Omental fat pad (tissue), 4 donors: ENCODE results near the gene TNS1. TPM values are rescaled to one million over a fixed set of nuclear protein-coding genes. Genes with fewer than 3 reads are reported as not detected.

ENCODE experiments used
- ATAC-seq: fragments of 150-250 bp; one replicate; pipeline ENCODE4 v1.9.1; 2016; ENCODE audit warnings: mild to moderate bottlenecking, moderate library complexity; ENCODE audit not compliant: low FRiP score
- DNase-seq: peaks from one replicate; pipeline ENCODE4 v3.0.0-alpha.2; 2019; ENCODE audit warnings: low spot score
- CTCF ChIP-seq, 3 donors: fragments of 450-650 bp; IDR thresholded peaks; one replicate each; pipeline ENCODE4 v1.5.1; 2016 to 2017; ENCODE audit warnings: antibody characterized with exemption in 3 of 3, mild to moderate bottlenecking in 3 of 3, moderate library complexity in 2 of 3
- total RNA-seq, 4 donors: library from RNA; depleted of rRNA; stranded (reverse); fragments of >200 nt; gene quantifications; one replicate each; pipeline ENCODE4 v1.1.0, GENCODE V29; 2016

The TNS1 gene
- total RNA-seq, 4 donors from 2014 or later: 135 to 453 (median 361) TPM

- no peak for TF ChIP-seq CTCF (IDR thresholded peaks at IDR 0.05)
- DNase-seq (no peak), ATAC-seq (no peak)
Observed at GRCh38 chr2:217777906-217778305, 224.9 kb downstream of the TNS1 start.

- ATAC-seq (no peak), DNase-seq (no peak)
- TF ChIP-seq CTCF (IDR thresholded peaks at IDR 0.05): no peak
Observed at GRCh38 chr2:217776631-217777030, 226.2 kb downstream of the TNS1 start.

GRCh38 chr2:217775920-217776503 is 226.8 kb downstream of the TNS1 start:
- DNase-seq (no peak), ATAC-seq (no peak)
- TF ChIP-seq CTCF (IDR thresholded peaks at IDR 0.05): no peak

- no peak for TF ChIP-seq CTCF (IDR thresholded peaks at IDR 0.05)
- DNase-seq: no peak
- ATAC-seq: no peak
Observed at GRCh38 chr2:217774232-217774631, 228.6 kb downstream of the TNS1 start.

- no peak for TF ChIP-seq CTCF (IDR thresholded peaks at IDR 0.05)
- ATAC-seq (no peak), DNase-seq (no peak)
Observed at GRCh38 chr2:217773539-217773938, 229.3 kb downstream of the TNS1 start.

- no peak for ATAC-seq
- no peak for TF ChIP-seq CTCF (IDR thresholded peaks at IDR 0.05)
- no peak for DNase-seq
Observed at GRCh38 chr2:217766356-217766755, 236.4 kb downstream of the TNS1 start.

GRCh38 chr2:217761645-217762277 is 241.0 kb downstream of the TNS1 start:
- ATAC-seq (no peak), DNase-seq (no peak)
- no peak for TF ChIP-seq CTCF (IDR thresholded peaks at IDR 0.05)
